Heart left ventricle (tissue), 13 donors: ENCODE data around the gene ADD2.

ENCODE experiments used
- CTCF ChIP-seq, 12 donors: fragments of 200-600 bp; sonication (generic) in 4 of 12; IDR thresholded peaks; one replicate each; pipeline versions ENCODE4 v1.5.0 to v1.8.0; 2018 to 2022; ENCODE audit warnings: antibody characterized with exemption in 12 of 12, mild to moderate bottlenecking in 5 of 12
- POLR2A ChIP-seq, 2 donors: fragments of 450-650 bp; IDR thresholded peaks; one replicate each; pipeline ENCODE4 v1.6.1; 2017; ENCODE audit warnings: antibody characterized with exemption in 2 of 2, mild to moderate bottlenecking in 2 of 2, moderate library complexity in 2 of 2
- donor health status: ischemic (EF 13 %, LVEDD 7.1; RV severe dilation, severe dysfunction).
- donor health status: DM: no; HTN: yes; CAD: no.
- donor health status: DM: no; HTN: no; CAD: no.
- donor health status: ischemic (EF 25% LVEDD 6.9; RV normal size, moderate dysfunction).
- donor health status: ischemic (EF 25% LVEDD 5.7; RV mildly dilated, moderate dysfunction).
- donor health status: ischemic (EF 35%, LVEDD 5.7; RV mildly dilated, moderate dysfunction).
- donor health status: nonischemic (EF 11% LVEDD 7.7; RV severe dilation, severe dysfunction).
- donor health status: DM: yes; HTN: yes; CAD: no.
- donor health status: PGD.
- donor health status: ischemic (EF 29% LVEDD 5.4; RV normal size, mild dysfunction).
- donor health status: nonischemic (EF 23%, LVEDD 6.1; RV moderate dilation, normal function).

- no peak for TF ChIP-seq CTCF (IDR thresholded peaks at IDR 0.05)
- TF ChIP-seq POLR2A (IDR thresholded peaks at IDR 0.05): no peak
Measured at GRCh38 chr2:70748002-70748784, 19.8 kb downstream of the ADD2 start.
